HuH-7.5 (cell line): ENCODE data around the gene MON2.
"Not testable (repeated sequence)": the region's sequence is repeated elsewhere in the genome, so short reads cannot be mapped to it uniquely, and the experiment has no call there.

Source experiments
- DNase-seq: peaks from one replicate; pipeline ENCODE4 v3.0.0; 2011; ENCODE audit warnings: low spot score

The MON2 gene

DNA sequence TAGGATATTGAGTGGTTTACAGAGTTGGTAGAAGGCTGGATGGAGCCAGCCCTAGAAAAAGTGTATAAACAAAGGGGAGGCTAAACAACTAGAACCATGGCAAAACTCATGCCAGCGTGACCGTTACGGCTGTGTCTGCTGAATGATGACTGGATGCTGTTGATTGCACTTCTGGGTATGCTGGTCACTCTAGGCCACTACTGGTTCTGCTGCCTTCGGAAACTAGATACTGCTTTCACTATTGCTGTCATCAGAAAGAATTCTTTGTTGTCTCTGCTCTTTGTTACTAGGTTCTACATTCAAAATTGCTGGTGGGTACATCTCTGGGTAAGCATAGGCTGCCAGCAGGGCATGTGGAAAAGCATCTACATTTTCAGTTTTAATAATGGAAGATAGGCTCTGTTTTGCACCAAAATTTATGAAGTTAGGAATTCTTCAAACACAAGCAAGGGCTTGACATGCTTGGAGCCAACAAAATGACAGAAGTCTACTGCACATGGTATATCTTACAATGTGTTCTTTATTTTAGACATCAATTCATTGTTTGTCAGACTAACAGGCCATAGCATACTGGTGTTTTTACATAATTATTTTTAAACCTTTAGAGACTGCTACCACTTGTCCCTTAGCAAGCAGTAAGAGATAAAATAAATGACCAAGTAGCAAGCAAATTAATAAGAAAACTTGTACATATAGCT is 15.4 kb downstream of the MON2 start:
- DNase-seq = no peak

DNA sequence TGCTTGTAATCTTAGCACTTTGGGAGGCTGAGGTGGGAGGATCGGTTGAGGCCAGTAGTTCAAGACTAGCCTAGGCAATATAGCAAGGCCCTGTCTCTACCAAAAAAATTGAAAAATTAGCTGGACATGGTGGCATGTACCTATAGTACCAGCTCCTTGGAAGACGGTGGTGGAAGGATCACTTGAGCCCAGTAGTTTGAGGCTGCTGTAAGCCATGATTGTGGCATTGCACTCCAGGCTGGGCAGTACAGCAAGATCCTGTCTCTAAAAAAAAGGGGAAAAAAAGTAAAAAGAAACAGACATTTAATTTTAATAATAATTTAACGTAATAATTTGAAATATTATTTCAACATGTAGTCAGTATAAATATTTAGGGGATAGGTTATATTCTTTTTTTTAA is 16.1 kb downstream of the MON2 start:
- DNase-seq = no peak

DNA sequence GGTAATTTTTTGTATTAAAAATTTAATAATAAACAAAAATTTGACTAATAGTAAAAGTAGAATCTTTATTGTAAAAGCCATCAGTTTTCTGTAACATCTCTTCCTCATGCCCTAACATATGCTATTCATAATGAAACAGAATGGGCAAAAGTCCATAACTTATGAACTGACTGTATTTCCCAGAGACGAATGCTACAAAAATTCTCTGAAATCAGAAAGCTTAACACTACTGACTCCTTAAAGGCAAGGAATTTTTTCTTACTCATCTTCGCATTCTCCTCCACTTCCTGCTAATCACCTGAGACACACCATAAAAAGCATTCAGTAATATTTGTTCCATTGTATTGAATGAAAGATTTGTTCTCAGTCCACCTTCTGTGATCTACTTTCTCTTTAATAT is 17.6 kb downstream of the MON2 start:
- no peak for DNase-seq

DNA sequence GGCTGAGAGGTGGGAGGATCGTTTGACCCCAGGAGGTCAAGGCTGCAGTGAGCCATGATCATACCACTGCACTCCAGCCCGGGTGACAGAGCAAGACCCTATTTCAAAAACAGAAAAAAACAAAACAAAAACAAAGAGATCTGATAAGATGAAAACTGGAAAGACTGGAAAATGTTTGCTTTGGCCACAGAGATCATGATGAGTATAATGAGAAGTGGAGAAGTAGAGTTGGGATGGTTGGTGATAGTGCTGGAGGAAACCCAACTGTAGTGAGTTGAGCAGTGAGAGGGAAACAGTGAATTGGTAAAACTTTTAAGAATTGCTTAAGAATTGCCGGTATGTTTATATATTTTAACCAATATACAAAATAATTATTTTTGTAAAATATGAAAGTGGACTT is 39.2 kb downstream of the MON2 start:
- no peak for DNase-seq

DNA sequence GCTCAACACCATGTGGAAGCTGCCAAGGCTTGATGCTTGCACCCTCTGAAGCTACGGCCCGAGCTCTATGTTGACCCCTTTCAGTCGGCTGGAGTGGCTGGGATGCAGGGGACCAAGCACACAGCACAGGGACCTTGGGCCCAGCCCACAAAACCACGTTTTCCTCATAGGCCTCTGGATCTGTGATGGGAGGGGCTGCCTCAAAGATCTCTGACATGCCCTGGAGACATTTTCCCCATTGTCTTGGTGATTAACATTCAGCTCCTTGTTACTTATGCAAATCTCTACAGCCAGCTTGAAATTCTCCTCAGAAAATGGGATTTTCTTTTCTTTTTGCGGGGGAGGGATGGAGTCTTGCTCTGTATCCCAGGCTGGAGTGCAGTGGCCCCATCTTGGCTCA is 46.3 kb downstream of the MON2 start:
- DNase-seq = no peak

DNA sequence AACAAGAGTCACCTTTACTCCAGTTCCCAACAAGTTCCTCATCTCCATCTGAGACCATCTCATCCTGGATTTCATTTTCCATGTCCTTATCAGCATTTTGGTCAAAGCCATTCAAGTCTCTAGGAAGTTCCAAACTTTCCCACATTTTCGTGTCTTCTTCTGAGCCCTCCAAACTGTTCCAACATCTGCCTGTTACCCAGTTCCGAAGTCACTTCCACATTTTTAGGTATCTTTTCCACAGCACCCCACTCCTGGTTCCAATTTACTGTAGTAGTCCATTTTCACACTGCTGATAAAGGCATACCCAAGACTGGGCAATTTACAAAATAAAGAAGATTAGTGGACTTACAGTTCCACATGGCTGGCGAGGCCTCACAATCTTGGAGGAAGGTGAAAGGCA is 47.5 kb downstream of the MON2 start:
- not testable (repeated sequence) for DNase-seq

DNA sequence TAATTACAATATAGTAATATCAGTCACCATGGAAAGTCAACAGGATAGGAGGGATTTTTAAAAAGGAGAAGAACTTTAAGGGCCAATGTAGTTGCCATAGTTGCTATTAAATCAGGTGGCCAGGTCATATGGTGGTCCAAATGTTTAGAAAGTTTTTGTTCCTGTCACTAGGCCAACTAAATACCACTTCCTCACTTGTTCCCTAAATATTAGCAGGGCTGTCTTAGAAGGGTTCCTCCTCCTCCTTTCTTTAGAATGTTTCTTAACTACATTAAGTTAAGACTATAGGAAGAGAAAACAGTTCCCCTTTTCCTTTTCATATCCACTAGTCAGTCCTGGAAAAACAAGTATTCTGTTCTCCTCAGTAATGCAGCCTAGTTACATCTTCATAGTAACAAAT is 50.3 kb downstream of the MON2 start:
- no peak for DNase-seq

DNA sequence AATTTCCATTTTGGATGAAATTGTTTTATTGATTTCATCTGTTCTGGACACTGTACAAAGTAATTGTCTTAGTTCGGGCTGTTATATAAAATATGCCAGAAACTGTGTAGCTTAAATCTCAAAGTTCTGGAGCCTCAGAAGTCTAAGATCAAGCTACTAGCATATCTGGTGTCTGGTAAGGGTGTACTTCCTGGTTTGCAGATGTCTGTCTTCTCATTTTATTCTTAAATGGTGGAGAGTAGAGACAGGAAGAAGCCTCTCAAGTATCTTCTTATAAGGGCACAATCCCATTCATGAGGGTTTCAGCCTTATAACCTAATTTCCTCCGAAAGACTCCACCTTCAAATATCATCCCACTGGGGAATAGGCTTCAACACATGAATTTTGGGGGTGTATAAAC is 51.3 kb downstream of the MON2 start:
- DNase-seq = no peak

DNA sequence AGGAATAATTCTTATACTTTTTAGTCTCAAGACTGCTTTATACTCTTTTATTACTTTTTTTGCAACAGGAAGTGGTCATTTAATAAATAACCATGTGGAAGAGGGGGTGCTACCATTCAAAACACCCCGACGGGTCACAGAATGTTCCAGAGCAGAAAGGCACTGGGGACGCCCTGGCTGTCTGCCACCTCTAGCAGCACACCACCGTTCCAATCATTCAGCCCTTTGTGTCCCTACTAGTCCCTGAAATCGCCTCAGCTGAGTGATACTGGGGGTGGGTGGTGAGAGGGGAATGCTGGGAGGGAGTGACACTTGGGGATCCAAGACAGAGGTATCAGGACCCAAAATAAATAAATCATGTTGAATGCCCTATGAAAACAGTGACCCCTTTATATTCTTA is 52.4 kb downstream of the MON2 start:
- no peak for DNase-seq

DNA sequence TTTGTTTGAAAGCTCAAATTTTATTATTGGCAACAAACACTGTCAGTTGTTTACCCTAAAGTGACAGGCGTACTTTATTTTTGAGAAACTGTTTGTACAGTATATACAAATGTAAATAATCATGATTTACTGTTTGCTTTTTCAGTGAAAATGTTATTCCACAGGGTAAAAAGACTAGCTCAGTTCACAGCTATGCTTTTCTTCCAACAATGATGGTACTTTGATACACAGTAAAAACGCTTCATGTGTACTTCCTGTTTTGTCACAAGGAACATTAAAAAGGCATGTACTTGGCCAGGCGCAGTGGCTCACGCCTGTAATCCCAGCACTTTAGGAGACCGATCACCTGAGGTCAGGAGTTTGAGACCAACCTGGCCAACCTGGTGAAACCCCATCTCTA is 53.7 kb downstream of the MON2 start:
- DNase-seq = no peak

DNA sequence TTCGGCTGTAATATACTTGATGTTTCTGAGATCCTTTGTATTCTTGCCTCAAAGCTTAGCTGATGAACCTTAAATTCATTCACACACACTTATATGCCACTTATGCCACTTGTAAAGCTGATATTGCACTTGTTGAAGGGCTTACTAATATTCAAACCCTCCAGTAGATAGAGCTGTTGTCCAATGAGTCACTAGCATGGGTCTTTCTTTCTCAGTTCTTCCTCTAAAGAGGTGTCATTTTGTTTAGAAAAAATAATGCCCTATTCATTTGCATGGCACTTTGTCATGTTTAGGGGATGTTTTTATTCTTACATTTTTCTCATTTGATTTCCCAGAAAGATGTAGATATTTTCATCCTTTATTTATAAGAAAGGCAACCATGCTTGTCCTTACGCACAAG is 56.4 kb downstream of the MON2 start:
- no peak for DNase-seq

DNA sequence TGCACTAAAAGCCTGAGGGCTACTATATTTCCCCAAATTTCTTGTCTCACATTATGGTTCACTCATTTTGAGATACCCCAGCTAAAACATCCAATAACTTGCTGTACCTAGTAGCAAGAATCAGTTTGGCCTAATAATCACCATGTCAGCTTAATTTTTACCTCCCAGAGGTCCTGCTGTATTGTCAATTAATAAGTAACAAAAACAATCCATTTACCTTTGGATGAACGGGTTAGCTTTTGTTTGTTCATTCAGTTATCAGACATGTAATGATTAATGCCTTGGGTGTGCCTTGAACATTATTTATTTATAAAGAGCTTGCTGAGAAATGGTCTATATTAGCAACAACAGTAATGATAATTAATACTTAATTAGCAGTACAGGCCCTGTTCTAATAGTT is 57.0 kb downstream of the MON2 start:
- DNase-seq = no peak

DNA sequence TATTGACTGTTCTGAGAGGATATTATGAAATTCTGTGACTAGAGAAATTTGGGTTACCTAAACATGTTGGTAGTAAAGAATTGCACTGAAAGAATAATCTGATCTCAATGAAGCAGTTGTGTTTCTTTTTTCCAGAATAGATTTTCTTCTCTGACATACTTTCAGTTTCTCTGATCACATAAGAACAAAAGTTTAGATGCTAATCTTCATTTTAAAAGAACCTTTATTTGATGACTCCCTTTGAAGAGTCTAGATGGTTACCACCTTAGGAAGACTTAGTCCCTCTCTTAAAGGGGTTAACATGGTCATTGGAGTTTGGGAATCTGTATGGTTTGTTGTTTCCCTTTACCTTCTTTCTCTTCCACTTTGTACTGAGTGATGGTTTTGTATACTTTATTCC is 58.6 kb downstream of the MON2 start:
- no peak for DNase-seq

DNA sequence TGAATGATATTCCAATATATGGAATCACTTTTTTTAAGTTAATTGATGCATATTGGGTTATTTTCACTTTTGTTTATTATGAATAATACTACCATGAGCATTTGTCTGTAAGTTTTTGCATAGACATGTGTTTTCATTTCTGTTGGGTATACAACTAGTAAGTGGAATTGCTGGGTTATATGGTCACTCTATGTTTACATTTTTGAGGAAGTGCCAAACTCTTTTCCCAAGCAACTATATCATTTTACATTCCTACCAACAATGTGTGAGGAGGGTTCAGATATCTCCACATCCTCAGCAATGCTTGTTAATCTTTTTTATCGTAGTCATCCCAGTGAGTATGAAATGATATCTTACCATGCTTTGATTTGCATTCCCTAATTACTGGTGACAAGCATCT is 64.0 kb downstream of the MON2 start:
- no peak for DNase-seq

DNA sequence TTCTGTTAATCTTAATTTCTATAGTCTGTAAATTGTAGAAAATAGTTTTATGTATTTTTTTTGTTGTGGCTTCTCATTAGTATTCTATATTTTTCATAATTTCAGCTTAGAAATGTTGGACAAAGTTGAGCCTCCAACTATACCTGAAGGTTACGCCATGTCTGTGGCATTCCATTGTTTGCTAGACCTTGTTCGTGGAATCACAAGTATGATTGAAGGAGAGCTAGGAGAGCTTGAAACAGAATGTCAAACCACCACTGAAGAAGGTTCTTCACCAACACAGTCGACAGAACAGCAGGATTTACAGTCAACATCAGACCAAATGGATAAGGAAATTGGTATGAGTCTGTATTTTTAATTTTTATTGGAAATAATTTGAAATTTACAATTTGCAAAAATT is 65.7 kb downstream of the MON2 start:
- no peak for DNase-seq

DNA sequence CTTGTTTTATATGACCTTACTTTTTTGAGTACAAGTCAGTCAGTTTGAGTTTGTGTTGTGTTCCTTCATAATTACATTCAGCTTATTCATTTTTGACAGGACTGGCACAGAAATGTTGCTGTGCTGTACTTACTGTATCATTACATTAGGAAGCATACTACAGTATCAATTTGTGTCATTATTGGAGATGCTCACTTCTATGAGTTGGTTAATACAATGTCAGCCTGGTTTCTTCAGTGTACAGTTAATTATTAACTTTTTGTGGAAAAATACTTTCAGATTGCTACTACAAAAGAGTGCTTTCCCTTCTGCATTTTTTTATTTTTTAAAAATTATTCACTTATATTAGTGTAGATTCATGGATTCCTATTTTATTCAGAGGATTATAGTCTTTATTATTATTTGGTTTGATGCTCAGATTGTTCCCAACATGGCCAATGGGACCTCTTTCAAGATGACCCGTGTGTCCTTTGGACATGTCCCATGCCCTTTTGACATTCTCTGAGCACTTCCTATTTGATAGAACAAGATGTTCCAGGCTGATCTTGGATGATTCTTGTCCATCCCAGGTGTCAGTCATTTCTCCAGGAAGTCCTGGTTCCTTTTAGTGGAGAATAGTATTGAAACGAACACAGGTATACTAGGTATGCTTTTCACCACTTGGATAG is 66.6 kb downstream of the MON2 start:
- no peak for DNase-seq

DNA sequence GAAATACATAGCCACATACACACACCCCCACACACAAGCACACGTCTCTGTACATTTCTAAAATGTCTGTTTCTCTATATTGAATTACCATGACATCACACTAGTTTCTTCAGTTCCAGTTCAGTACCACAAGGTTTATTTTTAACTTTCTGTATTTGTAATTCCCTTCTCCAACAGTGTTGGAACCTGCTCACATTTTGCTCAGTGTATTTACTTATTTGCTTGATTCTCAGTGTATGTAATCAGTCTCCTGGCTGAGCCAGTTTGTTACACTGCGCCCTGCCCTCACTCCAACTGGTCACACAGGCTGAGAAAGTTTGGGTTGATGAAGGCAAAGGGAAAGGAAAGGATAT is 67.1 kb downstream of the MON2 start:
- no peak for DNase-seq

DNA sequence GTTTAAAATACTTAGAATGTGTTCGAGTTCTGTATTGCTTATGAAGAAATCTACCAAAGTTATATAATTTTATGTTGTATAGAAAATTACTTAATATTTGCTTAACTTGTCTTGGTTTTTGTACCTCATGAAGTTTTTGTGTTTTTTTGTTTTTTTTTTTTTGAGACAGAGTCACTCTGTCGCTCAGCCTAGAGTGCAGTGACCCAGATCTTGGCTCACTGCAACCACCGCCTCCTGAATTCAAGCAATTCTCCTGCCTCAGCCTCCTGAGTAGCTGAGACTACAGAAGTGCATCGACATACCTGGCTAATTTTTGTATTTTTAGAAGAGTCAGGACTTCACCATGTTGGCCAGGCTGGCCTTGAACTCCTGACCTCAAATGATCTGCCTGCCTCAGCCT is 69.9 kb downstream of the MON2 start:
- DNase-seq = no peak

DNA sequence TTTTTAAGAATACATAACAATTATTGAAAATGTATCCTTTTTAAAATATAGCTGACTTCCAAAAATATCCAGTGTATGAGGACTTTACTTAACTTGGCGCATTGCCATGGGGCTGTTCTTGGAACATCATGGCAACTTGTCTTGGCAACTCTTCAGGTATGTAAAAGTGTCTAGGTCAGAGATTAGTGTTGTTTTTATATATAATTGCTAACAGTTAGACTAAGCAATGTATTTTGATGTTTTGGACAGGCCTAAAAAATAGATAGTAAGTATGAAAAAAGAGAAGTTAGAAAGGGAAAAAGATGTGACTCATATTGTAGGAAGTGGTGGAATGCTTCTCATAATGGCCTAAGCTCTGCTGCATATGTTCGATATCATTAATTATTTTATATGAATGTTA is 70.9 kb downstream of the MON2 start:
- no peak for DNase-seq

DNA sequence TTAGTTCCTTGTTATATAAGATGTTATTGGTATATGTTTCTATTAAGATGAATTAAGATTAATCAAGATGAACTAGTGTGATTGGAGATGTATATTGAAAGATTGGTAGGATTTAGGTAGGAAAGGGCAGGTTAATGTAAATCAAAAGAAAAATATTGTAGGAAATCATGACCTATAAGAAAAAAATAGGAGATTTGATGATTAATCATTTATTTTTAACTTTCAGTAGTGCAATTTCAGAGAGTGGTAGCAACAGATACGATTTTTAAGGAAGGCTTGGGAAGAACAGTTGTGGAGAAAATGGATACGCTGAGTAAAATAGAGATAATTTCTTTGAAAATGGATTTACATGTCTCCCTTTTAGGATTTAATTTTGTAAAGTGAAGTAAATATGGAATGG is 73.7 kb downstream of the MON2 start:
- DNase-seq = no peak

DNA sequence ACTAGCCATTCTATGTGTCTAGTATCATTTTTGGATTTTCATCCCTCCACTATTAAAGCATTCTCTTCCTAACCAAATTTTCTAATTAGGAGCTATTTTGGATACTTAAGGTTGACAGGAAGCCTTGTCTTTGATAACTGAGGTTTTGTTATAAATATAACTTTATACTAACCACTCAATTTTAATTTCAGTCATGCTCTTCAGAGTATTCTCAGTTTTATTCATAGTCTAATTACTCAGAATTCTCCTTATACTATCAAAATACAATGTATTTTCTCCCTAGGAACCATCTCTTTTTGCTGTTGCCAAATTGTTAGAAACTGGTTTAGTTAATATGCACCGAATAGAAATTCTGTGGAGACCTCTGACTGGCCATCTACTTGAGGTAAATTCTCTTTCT is 76.2 kb downstream of the MON2 start:
- no peak for DNase-seq

DNA sequence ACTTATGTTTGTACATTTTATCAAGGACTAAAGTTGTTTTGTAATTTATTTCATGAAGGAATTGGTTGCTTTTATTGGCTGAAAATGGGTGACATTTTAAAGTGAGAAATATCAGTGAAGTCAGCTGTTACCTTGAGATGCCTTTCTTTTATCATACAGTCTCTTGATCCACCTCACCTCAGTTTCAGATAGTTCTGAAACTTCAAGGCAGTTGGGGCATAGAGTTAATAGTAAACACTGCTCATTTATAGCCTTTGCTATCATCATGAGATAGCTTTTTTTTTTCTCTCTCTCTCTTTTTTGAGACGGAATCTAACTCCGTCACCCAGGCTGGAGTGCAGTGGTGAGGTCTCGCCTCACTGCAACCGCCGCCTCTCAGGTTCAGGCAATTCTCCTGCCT is 76.7 kb downstream of the MON2 start:
- no peak for DNase-seq

DNA sequence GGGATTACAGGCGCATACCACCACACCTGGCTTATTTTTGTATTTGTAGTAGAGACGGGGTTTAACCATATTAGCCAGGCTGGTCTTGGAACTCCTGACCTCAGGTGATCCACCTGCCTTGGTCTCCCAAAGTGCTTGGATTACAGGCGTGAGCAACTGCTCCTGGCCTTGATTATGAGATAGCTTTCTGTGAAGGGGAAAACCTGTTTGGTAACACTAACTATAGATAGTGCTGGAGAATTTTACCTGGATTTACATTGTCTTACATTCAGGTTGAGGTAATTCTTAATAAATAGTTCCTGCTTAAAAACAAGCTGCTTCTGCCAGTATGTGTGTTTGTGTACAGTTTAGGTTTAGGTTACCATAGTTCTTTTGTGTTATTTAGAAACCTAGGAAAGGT is 77.1 kb downstream of the MON2 start:
- DNase-seq = no peak

DNA sequence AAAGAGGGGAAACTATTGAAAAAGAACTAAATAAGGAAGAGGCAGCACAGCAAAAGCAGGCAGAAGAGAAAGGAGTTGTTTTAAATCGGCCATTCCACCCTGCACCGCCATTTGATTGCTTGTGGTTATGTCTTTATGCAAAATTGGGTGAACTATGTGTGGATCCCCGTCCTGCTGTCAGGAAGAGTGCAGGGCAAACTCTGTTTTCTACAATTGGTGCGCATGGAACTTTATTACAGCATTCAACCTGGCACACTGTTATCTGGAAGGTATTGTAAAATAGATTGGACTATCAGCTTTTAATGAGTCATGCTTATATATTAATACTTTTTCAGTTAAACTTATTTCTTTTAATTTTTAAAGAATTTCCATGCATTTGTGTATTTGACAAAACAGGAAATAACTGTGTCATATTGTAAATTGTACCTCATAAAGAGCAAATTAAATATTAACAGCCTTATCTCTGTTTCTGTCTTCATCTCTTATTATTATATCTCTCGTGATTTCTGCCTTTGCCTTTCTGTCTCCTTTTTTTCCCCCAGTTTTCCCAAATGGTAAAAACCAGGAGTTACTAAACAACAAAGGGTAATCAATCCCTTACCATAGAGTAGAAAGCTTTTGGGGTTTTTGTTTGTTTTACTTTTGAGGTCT is 86.4 kb downstream of the MON2 start:
- no peak for DNase-seq
